Loucy (cell line): ENCODE results near the gene STN1.

Experiments used
- EZH2phosphoT487 ChIP-seq: fragments of 200-600 bp; IDR thresholded peaks from 2 replicates; pipeline ENCODE4 v1.6.1; 2018; ENCODE audit warnings: antibody characterized with exemption, mild to moderate bottlenecking, moderate library complexity, borderline replicate concordance
- TF ChIP-seq, protein P1 (sequence below): fragments of 200-600 bp; sonication (generic); conservative IDR thresholded peaks from 2 replicates; pipeline ENCODE4 v1.5.1; 2014; ENCODE audit warnings: mild to moderate bottlenecking, antibody characterized with exemption, low read length

DNA sequence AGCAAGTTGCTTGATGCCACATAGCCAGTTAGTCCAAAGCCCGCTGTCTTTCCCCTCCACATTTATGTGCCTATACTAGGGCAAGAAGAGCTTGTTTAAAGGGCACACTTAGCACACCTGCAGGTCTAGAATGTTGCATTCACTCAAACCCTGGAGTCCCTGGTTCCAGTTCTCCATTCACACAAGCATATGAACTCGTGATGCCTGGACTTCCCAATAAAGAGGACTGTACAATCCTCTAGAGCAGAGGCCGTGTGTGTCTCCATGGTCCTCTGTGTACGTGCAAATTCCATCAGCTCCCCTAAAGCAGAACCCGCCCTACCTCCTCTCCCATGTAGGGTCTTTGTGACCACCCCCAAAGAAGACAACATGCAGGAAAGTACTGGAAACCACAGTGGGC is 59.6 kb downstream of the STN1 start:
- TF ChIP-seq, protein P1, sequence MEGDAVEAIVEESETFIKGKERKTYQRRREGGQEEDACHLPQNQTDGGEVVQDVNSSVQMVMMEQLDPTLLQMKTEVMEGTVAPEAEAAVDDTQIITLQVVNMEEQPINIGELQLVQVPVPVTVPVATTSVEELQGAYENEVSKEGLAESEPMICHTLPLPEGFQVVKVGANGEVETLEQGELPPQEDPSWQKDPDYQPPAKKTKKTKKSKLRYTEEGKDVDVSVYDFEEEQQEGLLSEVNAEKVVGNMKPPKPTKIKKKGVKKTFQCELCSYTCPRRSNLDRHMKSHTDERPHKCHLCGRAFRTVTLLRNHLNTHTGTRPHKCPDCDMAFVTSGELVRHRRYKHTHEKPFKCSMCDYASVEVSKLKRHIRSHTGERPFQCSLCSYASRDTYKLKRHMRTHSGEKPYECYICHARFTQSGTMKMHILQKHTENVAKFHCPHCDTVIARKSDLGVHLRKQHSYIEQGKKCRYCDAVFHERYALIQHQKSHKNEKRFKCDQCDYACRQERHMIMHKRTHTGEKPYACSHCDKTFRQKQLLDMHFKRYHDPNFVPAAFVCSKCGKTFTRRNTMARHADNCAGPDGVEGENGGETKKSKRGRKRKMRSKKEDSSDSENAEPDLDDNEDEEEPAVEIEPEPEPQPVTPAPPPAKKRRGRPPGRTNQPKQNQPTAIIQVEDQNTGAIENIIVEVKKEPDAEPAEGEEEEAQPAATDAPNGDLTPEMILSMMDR = no peak
- no peak for TF ChIP-seq EZH2phosphoT487
